H4 (cell line): ENCODE results near the gene SUGP1. TPM values are rescaled to one million over a fixed set of nuclear protein-coding genes. Genes with fewer than 3 reads are reported as not detected.

ENCODE experiments used
- DNase-seq: peaks from one replicate; pipeline ENCODE4 v3.0.0-alpha.2; 2015; ENCODE audit warnings: low spot score
- total RNA-seq: library from RNA; depleted of rRNA; stranded (reverse); fragments of >200 nt; shearing (Covaris generic); gene quantifications from 2 replicates; pipeline ENCODE4 v1.2.3, GENCODE V29; 2014

Gene SUGP1
- total RNA-seq, 1 experiment from 2014 or later: 26.1 TPM

DNA sequence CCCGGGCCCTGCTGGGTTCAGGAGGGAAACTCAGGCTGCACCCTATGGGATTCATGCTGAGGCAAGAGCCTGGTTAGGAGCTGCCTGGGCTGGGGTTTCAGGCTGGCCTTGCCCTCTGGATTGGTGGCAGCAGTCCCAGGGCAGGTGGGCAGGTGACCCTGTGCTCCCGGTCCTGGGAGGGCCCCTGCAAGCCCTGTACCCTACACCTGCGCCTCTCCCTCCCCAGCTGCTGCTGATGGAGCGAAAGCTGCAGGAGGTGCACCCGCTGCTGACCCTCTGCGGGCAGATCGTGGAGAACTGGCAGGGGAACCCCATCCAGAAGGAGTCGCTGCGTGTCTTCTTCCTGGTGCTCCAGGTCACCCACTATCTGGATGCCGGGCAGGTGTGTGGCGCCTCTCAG, 20.7 kb upstream of the SUGP1 start:
- no peak for DNase-seq

DNA sequence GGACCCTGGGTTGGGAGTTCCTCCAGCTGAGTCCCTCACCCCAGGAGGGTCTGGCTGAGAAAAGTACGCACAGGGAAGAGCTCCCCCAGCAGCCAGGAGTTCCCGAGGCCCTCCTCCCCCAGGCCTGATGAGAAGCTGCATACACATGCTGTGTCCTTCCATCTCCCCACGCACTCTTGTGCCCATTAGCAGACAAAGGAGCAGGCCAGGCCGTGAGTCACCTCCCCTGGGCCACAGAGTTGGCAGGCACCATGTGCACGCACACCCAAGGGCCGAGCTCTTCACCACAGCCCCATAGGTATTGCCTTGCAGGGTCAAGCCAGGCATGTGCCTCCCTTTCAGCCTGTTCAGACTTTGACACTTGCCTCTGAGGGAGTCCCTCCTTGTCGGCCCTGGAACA, 17.8 kb upstream of the SUGP1 start:
- DNase-seq: no peak

DNA sequence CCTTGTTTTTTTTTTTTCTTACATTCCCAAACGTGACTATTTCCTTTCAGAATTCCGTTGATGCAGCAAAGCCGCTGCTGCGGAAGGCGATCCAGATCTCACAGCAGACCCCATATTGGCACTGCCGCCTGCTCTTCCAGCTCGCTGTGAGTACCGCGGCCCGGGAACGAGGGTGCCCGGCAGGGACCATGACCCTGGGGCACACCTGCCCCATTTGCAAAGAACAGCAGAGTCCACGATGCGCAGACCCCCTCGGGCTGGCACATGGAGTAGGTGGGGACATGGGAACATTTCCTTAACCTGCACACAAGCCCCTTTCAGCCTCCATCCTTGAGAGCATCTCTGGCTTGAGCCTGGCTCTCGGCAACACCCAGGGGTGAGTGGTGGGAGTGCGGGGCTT, 16.8 kb upstream of the SUGP1 start:
- no peak for DNase-seq

DNA sequence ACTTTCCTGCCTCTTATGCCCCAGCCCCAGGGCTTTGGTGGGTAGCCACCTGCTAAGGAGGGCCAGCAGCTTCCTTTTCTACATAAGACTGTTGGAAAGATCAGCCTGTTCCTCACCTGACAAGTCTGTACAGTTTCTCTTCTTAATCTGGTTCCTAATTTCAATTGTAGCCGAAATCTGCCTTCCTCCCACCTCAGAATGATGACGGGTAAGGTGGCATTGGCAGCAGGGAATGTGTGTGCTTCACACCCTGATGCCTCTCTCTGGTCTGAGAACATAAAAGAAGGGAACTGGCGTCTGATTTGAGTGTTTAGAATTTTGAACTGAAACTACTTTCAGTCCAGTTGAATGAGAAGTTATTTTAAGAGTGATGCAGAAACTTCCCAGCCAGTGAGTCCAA, 16.3 kb upstream of the SUGP1 start:
- no peak for DNase-seq

DNA sequence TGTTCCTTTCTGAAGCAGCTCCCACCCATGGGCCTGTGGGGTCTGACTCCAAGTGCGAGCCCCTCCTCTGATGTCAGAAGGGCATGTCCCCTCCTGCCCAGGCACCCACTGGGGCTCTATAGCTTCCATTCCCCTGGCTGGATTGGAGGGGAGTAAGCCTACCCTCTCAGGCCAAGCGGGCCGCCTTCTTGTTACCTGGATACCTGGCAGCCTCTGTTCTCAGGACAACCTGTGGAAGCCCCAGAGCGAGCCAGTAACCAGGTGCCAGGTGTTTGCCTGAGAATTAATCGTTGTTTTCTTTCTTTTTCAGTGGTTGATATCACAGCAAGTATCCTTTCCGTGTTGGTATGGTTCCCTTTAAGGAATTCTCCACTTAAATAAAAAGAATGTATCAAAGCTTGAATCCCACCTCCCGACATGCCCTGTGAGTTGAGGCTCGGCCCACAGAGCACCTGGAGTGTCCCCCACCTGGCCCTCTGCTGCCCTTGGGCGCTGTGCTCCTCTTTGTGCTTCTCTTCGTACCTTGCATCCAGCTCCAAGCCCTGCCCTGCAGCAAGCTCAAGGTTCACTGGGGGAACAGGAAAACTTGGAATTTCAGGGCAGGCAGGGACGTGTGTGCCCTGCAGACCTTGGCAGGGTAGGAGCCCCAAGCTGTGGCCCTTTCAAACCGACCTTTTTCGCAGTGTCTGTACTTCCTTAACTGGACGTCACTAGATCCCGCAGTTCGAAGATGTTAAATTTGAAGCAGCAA, 15.3 kb upstream of the SUGP1 start:
- no peak for DNase-seq

DNA sequence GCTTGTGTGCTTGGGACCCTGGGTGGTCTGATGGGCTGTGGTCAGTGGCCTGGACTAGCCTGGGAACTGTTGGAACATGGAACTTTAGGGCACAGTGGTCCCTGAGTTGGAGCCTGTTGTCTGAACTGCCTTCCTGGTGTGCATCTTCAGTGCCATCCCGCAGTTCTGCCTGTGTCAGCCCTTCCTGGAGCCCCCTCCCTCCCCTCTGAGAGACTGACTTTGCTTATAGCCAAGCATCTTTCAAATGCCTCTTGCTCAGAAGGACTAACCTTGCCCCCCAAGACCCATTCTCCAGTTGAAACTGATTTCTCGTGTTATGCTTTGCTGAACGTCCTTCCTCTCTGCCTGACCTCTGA, 14.7 kb upstream of the SUGP1 start:
- no peak for DNase-seq

DNA sequence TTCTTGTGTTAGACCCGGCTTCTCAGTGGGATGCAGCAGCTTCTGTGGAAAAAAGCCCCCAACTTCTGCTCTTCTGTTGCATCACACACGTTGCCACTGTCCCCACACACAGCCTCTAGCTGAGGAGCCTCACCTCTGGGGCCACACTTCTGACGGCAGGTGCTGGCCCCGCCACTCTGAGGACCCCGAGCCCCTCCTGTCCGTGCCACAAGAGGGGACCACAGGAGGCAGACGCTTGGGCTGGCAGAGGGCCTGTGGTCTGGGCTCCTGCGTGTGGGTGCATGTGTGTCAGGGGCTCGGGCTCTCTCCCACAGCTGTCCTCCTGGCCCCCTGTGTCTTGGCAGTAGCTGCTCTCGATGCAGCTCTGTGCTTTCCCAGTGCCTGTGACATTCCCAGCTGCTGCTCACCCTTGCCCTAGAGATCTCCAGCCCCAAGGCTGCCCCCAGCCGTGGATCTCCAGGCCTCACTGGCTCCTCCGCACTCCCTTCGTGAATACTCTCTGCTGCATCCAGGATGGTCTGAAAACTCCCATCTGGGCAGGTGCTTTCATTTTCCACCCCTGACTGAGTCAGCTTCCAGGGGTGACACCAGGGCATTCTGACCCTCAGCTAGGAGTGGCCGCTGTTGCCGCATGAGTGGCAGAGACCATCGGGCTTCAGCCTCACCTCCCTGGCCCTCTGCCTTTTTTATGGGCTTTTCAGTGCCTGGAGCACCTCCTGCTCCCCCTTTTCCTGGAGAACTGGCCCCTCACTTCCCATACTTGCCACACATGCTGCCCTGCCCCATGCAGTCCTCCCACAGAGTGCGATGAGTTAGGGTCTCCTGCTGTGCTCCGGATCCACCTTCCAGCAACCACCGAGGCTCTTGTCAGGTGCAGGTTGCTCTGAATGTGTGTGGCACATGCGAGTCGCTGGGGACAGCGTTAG, 14.0 kb upstream of the SUGP1 start:
- no peak for DNase-seq

DNA sequence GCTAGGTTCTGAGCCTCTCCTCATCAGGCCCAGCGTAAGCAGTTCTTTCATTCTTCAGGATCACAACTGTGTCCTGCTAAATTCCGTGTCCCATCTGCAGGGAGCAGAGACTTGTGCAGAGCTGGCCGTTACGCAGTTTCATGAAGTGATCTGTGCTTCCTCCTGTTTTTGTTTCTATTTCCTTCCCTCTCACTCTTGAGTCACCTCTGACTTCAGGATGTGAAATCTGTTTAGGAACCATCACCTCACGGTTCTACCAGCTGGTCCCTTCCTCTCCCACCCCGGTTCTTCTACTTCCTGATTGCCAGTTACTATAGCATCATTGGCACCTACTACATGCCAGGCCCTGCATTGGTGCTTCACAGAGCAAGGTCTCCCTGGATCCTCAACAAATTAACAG, 8.8 kb upstream of the SUGP1 start:
- no peak for DNase-seq

DNA sequence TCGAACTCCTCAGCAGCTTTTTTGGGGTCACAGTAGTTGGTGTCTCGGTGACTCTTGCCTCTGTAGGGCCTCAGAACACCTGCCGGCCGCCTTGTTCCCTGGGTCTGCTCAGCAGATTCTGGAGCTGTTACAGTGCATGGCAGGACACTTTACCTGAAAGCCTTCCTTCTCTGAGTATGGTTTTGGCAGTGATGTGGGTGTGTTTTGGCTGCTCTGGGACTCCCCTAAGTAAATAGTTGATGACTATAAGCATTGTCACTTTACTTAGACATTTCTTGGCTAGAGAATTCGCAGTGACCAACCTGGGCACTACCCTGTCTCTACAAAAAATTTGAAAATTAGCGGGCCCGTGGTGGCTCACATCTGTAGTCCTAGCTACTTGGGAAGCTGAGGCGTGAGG, 7.4 kb upstream of the SUGP1 start:
- DNase-seq: no peak

DNA sequence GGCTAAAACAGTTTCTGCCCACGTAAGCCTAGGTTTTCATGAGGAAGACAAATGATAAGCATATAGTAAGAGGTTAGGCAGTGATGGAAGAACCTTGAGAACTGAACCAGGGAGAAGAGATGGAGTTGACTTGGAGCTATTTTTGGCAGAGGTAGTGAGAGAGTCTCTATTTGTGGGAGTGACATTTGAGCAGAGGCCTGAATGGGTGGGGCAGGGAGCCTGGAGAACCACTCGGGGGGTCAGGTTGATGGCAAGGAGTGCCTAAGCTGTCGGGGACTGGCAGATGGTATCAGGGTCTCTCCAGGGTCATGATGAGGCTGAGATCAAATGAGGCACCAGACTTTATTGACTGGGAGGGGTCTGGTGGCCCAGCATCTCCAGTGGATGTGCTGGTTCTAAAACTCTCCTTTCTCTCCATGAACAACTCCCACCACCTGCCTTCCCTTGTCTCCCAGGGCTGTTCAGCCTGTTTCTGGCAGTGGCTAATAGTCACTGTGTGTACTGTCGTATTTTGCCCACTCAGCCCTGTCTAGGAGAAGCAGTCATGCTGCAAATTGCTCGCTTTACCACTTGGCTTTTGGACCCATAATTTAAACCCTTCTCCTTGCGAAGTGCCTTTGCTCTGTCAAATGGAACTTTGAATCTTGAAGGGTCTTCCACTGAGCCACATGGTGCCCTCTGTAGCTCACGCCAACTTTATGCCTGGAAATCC, 3.9 kb upstream of the SUGP1 start:
- DNase-seq: no peak

DNA sequence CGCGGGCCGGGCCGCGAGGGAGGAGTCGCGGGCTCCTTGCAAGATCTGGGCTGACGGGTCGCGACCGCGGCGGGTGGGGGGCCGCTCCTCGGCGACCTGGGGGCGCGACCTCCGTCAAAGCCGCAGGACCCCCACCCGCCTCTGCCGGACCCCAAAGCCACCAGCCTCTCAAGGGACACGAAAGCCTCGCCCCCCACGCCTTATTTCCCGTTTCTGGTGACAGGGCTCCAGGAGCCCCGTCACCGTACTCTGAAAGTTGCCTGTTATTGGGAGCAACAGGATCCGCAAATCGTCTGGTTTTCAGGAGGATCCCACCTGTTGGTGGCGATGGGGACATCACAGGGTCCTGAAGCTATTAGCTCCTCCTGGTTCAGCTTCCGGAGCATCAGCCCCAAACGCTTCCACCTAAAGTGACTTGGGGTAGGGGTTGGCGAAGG, 850 bp upstream of the SUGP1 start:
- no peak for DNase-seq

DNA sequence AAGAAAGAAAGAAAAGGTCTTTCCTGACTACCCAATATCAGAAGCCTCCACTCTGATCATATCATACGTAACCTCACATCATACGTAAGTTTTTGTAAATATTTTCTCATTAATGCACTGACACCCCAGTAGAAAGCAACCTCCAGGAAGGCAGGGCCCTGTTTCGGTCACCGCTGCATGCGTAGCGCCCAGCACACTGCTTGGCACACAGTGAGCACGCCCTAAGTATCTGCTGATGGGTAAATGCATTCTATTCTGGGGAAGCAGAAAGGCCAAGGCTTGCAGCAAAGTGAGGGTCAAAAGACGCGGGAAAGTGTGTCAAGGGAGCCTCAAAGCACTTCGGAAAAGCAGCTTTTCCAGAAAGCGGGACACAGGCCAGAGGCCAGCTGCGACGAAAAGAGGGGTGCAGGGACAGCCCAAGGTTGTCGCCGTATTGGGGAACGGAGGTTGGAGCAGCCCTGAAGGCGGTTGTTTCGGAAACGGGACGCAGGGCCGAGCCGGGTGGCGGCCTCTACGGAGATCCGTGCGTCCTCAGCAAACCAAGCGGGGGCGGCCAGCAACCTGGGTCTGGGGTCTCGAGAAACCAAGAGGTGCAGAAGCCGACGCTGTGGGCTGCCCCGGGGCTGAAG, 463 bp downstream of the SUGP1 start:
- no peak for DNase-seq

DNA sequence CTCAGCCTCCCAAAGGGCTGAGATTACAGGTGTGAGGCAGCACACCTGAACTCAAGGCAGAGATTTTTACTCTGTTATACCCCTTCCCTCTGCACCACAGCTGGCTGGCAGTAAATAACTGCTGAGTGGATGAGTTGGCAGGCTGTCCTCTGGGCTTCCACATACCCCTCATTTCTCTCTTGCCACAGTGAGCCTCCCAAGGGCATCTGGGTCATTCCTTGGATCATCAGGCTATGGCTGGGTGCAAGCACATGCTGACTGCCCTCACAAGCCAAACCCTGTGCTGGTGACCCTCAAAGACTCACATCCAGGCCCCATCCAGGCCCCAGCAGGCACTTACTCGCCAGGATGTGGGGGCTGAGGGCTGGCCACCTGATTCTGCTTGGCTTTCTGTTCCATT, 4.2 kb downstream of the SUGP1 start:
- DNase-seq: no peak

DNA sequence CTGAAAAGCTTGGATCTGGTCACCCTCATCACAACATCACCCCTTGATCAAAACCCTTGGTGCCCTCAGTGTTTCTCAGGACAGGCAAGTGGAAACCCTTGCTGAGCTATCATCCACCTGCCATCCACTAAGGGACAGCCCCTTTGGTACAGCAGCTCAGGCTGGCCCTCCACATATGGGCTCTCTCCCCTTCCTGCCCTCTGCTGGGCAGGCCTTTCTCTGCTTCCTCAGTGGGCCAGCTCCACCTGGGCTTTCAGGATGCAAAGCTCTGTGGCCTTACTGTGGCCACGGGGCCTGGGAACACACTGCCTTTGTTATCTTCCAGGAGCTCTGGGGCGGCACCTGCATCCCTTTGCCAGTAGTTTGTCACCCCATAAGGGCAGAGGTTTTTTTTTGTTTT, 4.9 kb downstream of the SUGP1 start:
- no peak for DNase-seq

DNA sequence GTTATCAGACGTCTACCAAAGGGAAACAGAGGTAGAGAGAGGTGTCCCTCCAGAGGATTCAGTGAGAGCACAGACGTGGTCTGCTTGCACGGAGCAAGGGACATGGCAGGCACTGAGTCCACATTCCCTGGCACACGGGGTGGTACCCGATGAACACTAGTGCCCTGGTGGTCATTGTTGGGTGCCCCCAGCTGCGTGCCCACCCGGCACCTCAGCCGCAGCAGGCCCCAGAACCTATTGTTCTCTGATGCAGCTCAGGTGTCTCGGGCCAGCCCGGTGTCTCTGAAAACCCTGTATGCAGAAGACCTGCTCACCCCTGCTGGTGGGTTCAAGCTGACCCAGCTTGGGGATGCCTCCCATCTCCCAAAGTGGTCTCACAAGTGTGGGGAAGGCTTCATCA, 11.9 kb downstream of the SUGP1 start:
- DNase-seq: no peak

DNA sequence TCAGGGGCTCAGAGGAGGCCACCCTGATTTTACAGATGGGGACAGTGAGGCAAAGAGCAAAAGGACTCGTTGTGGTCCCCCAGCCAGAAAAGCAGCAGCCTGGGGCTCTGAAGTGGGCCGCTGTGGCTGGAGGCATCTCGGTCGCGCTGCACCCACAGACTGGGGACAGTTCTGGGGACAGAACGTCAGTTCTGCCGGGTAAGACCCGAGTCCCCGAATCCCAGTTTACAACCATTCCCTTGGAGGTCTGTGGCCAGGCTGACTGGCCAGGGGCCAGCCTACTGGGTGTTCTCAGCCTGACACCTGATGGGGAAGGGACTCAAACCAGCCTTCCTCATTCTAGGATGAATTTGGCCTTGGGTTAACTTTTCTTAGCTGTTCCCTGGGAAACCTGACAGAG, 14.1 kb downstream of the SUGP1 start:
- DNase-seq: no peak

DNA sequence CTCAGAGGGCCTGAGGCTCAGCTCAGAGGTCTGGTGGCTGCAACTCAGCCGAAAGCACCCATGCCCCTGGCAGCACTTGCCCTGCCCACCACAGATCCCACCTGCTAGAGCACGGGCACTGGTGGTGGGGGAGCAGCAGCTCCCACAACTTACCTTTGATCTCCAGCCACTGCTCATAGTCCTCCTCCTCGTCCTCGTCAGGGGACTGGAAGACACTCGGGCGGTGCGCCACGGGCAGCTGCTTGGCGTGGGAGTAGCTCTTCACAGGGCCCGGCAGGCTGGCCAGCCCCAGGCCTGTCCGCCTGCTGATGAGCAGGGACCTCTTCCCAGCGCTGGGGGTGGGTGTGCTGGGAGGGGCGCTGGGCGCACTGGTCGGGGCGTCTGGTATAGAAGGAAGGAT, 14.6 kb downstream of the SUGP1 start:
- no peak for DNase-seq

DNA sequence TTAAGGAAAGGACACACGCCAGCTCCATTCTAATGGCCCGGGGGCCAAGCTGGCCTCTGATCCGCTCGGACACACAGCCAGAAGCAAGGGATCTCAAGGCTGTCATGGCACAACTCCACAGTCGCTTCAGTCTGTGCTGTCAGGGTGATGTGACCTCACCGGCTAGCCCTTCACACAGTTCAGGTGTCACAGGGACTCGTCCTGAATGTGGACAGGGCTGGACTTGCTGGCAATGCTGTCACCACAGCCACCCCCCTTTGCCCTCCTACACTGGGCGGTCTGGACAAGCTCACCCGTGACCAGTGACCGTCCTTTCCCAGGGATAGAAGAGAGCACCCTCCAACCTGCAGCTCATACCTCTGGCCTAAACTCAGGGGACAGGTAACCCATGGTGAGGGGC, 15.2 kb downstream of the SUGP1 start:
- no peak for DNase-seq

DNA sequence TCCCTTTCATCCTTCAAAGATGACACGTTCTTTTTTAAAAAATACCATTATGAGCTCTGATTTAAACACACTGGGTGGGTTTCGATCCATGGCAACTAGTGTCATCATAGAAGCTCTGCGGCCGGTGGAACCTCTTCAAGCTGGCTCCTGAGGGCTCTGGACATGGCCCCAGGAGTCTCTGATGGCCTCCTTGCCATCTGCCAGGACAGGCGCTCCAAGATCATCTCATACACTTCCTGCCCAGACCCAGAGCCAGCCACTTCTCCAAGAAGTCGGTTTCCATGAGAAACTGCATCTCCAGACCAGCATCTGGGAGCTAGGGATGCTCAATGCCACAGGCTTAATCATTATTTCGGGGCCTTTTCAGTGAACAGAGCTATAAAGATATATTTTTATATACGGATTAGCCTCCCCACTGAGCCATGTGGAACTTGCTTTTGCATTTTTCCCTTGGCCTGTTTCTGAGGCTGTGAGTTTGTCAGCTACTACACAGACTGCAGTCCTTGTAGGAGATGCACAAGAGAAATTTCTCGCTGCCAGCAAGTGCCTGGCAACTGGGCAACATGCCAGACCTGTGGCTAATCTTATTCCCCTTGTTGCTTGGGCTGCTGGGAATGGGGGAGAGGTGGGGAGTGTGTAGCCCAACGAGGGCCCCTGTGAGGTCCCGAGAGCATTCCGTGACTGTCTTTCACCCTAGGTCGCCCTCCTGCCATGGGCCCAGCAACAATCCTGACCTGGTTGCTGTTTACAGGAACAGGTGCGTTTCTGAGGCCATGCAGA, 15.9 kb downstream of the SUGP1 start:
- no peak for DNase-seq

DNA sequence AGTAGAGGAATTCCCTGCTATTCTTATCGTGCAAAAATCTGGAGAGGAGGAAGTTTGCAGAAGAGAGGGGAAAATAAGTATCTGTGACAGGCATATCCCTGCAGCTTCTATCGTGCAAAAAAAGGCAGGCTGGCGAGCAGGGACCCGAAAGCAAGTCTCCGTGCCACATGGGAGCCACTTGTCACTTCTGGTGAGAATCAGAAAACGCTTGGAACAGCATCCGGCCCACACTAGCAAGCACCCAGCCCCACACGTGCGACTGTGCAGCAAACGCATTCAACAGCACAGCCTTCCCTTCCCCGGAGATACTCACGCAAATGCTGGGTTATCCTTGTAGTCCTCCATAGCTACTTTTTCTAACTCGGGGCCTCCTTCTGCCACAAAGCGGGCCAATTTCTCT, 16.9 kb downstream of the SUGP1 start:
- DNase-seq: no peak

DNA sequence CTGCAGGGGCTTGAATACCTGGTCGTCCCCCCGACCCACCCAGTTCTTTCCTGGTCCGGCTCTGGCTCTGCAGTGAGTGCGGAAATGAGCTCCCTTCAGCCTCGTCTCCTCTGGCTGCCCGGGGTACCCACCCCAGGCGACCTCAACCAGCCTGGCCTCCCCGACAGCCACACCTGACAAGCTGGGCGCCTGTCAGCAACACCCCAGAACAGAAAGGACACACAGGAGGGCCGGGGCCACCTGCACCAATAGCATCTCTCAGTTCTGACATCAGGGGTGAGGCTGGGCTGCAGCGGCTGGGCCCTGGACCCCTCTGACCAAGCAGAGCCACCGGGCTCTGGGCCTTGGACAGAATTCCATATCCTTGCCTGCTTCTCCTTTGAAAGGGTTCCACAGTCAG, 19.7 kb downstream of the SUGP1 start:
- DNase-seq: no peak
